ENCODE data around the gene ZNF8. TPM values are rescaled to one million over a fixed set of nuclear protein-coding genes. Genes with fewer than 3 reads are reported as not detected.

ZNF8 gene
- total RNA-seq, 1 experiment from 2014 or later = 6.4 TPM

- Histone ChIP-seq H3K4me2 (no peak overlapping the region), H4K20me1 (ENCODE audit: insufficient read depth) (no peaks in the 10 kb centered on the region), H3K9me2 (ENCODE audit: insufficient read depth) (no peaks in the 10 kb centered on the region), H3K4me3 (no peak overlapping the region), H3K36me3 (ENCODE audit: low read depth) (0 out of 2 replicates have a peak, but pooled peaks cover 4% of the 10 kb centered on the region), H3K27ac (no peak overlapping the region), H2AFZ (no peak overlapping the region), H3F3A (ENCODE audit: insufficient read depth, low read depth) (no peaks in the 10 kb centered on the region; the same call in 1 of the 2 replicates), H3K79me2 (ENCODE audit: low read depth) (peaks cover 4% of the 10 kb centered on the region), H3K9me3 (ENCODE audit: insufficient read depth, low read depth) (no peaks in the 10 kb centered on the region), H3K4me1 (replicated peaks; ENCODE audit: insufficient read depth) (no peaks in the 10 kb centered on the region; the same call in 1 of the 2 replicates), H3K27me3 (ENCODE audit: insufficient read depth, low read depth) (no peaks in the 10 kb centered on the region)
- CTCF ChIA-PET = no interaction called here
- POLR2A ChIA-PET (ENCODE audit: unreplicated experiment) = no interaction called here
- intact Hi-C loops (cut with micrococcal nuclease; ENCODE audit: unreplicated experiment) = no loop called here
- BruUV-seq (replicated peaks) = no TSS peak
- no peak for TF ChIP-seq EZH2 (IDR thresholded peaks at IDR 0.05; ENCODE audit: low read depth)
- TF ChIP-seq, protein P1, sequence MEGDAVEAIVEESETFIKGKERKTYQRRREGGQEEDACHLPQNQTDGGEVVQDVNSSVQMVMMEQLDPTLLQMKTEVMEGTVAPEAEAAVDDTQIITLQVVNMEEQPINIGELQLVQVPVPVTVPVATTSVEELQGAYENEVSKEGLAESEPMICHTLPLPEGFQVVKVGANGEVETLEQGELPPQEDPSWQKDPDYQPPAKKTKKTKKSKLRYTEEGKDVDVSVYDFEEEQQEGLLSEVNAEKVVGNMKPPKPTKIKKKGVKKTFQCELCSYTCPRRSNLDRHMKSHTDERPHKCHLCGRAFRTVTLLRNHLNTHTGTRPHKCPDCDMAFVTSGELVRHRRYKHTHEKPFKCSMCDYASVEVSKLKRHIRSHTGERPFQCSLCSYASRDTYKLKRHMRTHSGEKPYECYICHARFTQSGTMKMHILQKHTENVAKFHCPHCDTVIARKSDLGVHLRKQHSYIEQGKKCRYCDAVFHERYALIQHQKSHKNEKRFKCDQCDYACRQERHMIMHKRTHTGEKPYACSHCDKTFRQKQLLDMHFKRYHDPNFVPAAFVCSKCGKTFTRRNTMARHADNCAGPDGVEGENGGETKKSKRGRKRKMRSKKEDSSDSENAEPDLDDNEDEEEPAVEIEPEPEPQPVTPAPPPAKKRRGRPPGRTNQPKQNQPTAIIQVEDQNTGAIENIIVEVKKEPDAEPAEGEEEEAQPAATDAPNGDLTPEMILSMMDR (conservative IDR thresholded peaks at IDR 0.05) = no peak
- DNase-seq = no peak
These were observed 21.9 kb downstream of the ZNF8 start for GRCh38 chr19:58300620-58301019.

- DNase-seq = no peak
- peak overlapping the region; percentile 97; the same call in 1 of the 2 replicates for H3K4me2 ChIP-seq
- CTCF ChIA-PET = no interaction called here
- BruUV-seq (replicated peaks) = no TSS peak
- H2AFZ ChIP-seq = no peak overlapping the region
- H3K4me3 ChIP-seq = no peak overlapping the region
- TF ChIP-seq EZH2 (IDR thresholded peaks at IDR 0.05; ENCODE audit: low read depth) = no peak
- TF ChIP-seq, protein P1 (conservative IDR thresholded peaks at IDR 0.05) = no peak
- H3K9me3 ChIP-seq (ENCODE audit: insufficient read depth, low read depth) = no peaks in the 10 kb centered on the region
- peaks cover 18% of the 10 kb centered on the region for H3K79me2 ChIP-seq (ENCODE audit: low read depth)
- H3K36me3 ChIP-seq (ENCODE audit: low read depth) = no peaks in the 10 kb centered on the region
- peaks cover 6% of the 10 kb centered on the region for H3K4me1 ChIP-seq (replicated peaks; ENCODE audit: insufficient read depth)
- no peak overlapping the region for H3K27ac ChIP-seq
- H3F3A ChIP-seq (ENCODE audit: insufficient read depth, low read depth) = no peaks in the 10 kb centered on the region; the same call in 1 of the 2 replicates
- H3K27me3 ChIP-seq (ENCODE audit: insufficient read depth, low read depth) = no peaks in the 10 kb centered on the region
- POLR2A ChIA-PET (ENCODE audit: unreplicated experiment) = no interaction called here
- intact Hi-C loops (cut with micrococcal nuclease; ENCODE audit: unreplicated experiment) = loop anchor here (2.0 kb wide), 1 partner anchor 23 kb away; the partner anchor contains the start of gene ZSCAN22
- no peaks in the 10 kb centered on the region for H4K20me1 ChIP-seq (ENCODE audit: insufficient read depth)
- H3K9me2 ChIP-seq (ENCODE audit: insufficient read depth) = no peaks in the 10 kb centered on the region
These were observed 25.5 kb downstream of the ZNF8 start for GRCh38 chr19:58304255-58304654.

DNA sequence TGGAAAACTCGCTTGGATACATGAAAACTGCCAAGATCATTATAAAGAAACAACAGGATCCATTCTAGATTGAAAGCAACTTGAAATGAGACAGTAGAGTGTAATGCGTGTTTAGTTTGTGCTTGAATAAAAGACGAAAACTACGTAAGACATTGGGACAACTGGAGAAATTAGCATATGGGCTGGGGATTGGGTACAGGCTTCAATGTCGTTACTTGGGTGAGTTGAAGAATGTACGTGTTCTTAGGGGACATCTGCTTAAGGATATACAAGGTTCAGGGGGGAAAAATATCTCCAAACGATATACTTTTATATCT lies 26.0 kb downstream of the ZNF8 start:
- intact Hi-C loops (cut with micrococcal nuclease; ENCODE audit: unreplicated experiment) = loop anchor here (1.0 to 2.0 kb wide), 3 partner anchors 22 to 745 kb away; partner anchors contain the start of genes ZNF550, ZNF8 and ZSCAN22

More for the DNA sequence above, 26.0 kb downstream of the ZNF8 start:
- Histone ChIP-seq H3K9me3 (ENCODE audit: insufficient read depth, low read depth) (no peaks in the 10 kb centered on the region), H3K36me3 (ENCODE audit: low read depth) (no peaks in the 10 kb centered on the region), H3K4me2 (peak overlapping the region; percentile 97), H2AFZ (peak overlapping the region; percentile 78), H4K20me1 (ENCODE audit: insufficient read depth) (no peaks in the 10 kb centered on the region), H3K4me1 (replicated peaks; ENCODE audit: insufficient read depth) (peaks cover 6% of the 10 kb centered on the region), H3F3A (ENCODE audit: insufficient read depth, low read depth) (no peaks in the 10 kb centered on the region; the same call in 1 of the 2 replicates), H3K9me2 (ENCODE audit: insufficient read depth) (no peaks in the 10 kb centered on the region), H3K27ac (no peak overlapping the region), H3K79me2 (ENCODE audit: low read depth) (peaks cover 18% of the 10 kb centered on the region), H3K27me3 (ENCODE audit: insufficient read depth, low read depth) (no peaks in the 10 kb centered on the region), H3K4me3 (peak overlapping the region; percentile 94)
- no peak for TF ChIP-seq EZH2 (IDR thresholded peaks at IDR 0.05; ENCODE audit: low read depth)
- TF ChIP-seq, protein P1 (conservative IDR thresholded peaks at IDR 0.05) = no peak
- POLR2A ChIA-PET (ENCODE audit: unreplicated experiment) = interaction anchor here (0.5 to 1.0 kb wide), 5 partner anchors 22 to 558 kb away, joined by 3 to 20 read pairs (median 4); partner anchors contain the start of genes ZNF776 and ZSCAN22
- CTCF ChIA-PET = no interaction called here
- no TSS peak for BruUV-seq (replicated peaks)
- DNase-seq = no peak

All from PC-9 (cell line).